Caki2 (cell line): Measurements from ENCODE around the gene RNF113B. TPM values are rescaled to one million over a fixed set of nuclear protein-coding genes. Genes with fewer than 3 reads are reported as not detected.

Experiments used
- DNase-seq: peaks from one replicate; pipeline ENCODE4 v3.0.0-alpha.2; 2015; ENCODE audit warnings: low read depth
- in situ Hi-C: cut with HindIII; loops from 2 replicates; pipeline ENCODE4 v1.10.0; 2016; ENCODE audit warnings: low sequenced_read_pairs, low pct_unique_long_range_greater_than_20kb, mixed read lengths
- total RNA-seq: library from RNA; depleted of rRNA; stranded (reverse); fragments of >200 nt; shearing (Covaris generic); gene quantifications from 2 replicates; pipeline ENCODE4 v1.2.3, GENCODE V29; 2014; ENCODE audit warnings: low replicate concordance

Gene RNF113B
- total RNA-seq, 1 experiment from 2014 or later = not detected

- in situ Hi-C loops = no loop called here
- DNase-seq = no peak
Measured at GRCh38 chr13:98182589-98182988, 5.5 kb upstream of the RNF113B start.

- in situ Hi-C loops = no loop called here
- DNase-seq = no peak
Measured at GRCh38 chr13:98182153-98182552, 5.1 kb upstream of the RNF113B start.

GRCh38 chr13:98181111-98181815 is 4.2 kb upstream of the RNF113B start:
- in situ Hi-C loops = no loop called here
- no peak for DNase-seq

GRCh38 chr13:98180092-98180491 is 3.0 kb upstream of the RNF113B start:
- DNase-seq = no peak

GRCh38 chr13:98175823-98176222 is 1.2 kb downstream of the RNF113B start:
- in situ Hi-C loops = no loop called here
- no peak for DNase-seq

More at GRCh38 chr13:98180092-98180491, 3.0 kb upstream of the RNF113B start:
- in situ Hi-C loops = no loop called here

GRCh38 chr13:98175043-98175442 is 2.0 kb downstream of the RNF113B start:
- no peak for DNase-seq

GRCh38 chr13:98174307-98174706 is 2.8 kb downstream of the RNF113B start:
- in situ Hi-C loops = no loop called here
- no peak for DNase-seq

More at GRCh38 chr13:98175043-98175442, 2.0 kb downstream of the RNF113B start:
- in situ Hi-C loops = no loop called here

- in situ Hi-C loops = no loop called here
- DNase-seq = peak; percentile 60
Measured at GRCh38 chr13:98173431-98174152, 3.5 kb downstream of the RNF113B start.

GRCh38 chr13:98172590-98173422 is 4.3 kb downstream of the RNF113B start:
- in situ Hi-C loops = no loop called here
- no peak for DNase-seq

- no peak for DNase-seq
- in situ Hi-C loops = no loop called here
Measured at GRCh38 chr13:98171900-98172589, 5.0 kb downstream of the RNF113B start.

GRCh38 chr13:98169331-98169730 is 7.7 kb downstream of the RNF113B start:
- in situ Hi-C loops = no loop called here

GRCh38 chr13:98162935-98163334 is 14.1 kb downstream of the RNF113B start:
- DNase-seq = no peak
- in situ Hi-C loops = no loop called here

More at GRCh38 chr13:98169331-98169730, 7.7 kb downstream of the RNF113B start:
- no peak for DNase-seq

GRCh38 chr13:98158172-98158899 is 18.7 kb downstream of the RNF113B start:
- DNase-seq = no peak
- in situ Hi-C loops = no loop called here

GRCh38 chr13:98157609-98158008 is 19.5 kb downstream of the RNF113B start:
- no peak for DNase-seq
- in situ Hi-C loops = no loop called here

- no peak for DNase-seq
- in situ Hi-C loops = no loop called here
Measured at GRCh38 chr13:98157188-98157587, 19.9 kb downstream of the RNF113B start.

GRCh38 chr13:98156259-98156658 is 20.8 kb downstream of the RNF113B start:
- no peak for DNase-seq
- in situ Hi-C loops = no loop called here

- in situ Hi-C loops = no loop called here
- DNase-seq = no peak
Measured at GRCh38 chr13:98155475-98156109, 21.5 kb downstream of the RNF113B start.
